ENCODE results near the gene SLC6A19.

Gene SLC6A19

GRCh38 chr5:1163879-1164278 is 37.5 kb upstream of the SLC6A19 start:
- H3K9ac ChIP-seq (ENCODE audit: low read length): no peak overlapping the region

GRCh38 chr5:1164696-1165630 is 36.4 kb upstream of the SLC6A19 start:
- H3K23ac ChIP-seq (ENCODE audit: low read length): no peak overlapping the region
- no peak overlapping the region for H3K27ac ChIP-seq (ENCODE audit: low read depth, low read length)
- H3K4me3 ChIP-seq (ENCODE audit: low read length): no peak overlapping the region
- H3K9ac ChIP-seq (ENCODE audit: low read length): no peak overlapping the region
- DNase-seq: no peak
- no peak overlapping the region for H4K8ac ChIP-seq (ENCODE audit: low read depth, low read length)
- no CpG with 5 or more reads among the region's 27 CpGs for WGBS (ENCODE audit: extremely low coverage, insufficient coverage, low lambda C conversion rate)
- H2BK15ac ChIP-seq (replicated peaks; ENCODE audit: low read depth): no peak overlapping the region
- no peaks in the 10 kb centered on the region for H3K36me3 ChIP-seq (ENCODE audit: control insufficient read depth, insufficient read depth, low read length)
- no peak overlapping the region for H2BK120ac ChIP-seq (ENCODE audit: low read depth, low read length)
- no peak overlapping the region for H2AK5ac ChIP-seq (ENCODE audit: low read length)
- peak overlapping the region; percentile 25 for H3K56ac ChIP-seq (ENCODE audit: low read length)
- H3K4ac ChIP-seq (ENCODE audit: low read depth, low read length): no peak overlapping the region
- no peaks in the 10 kb centered on the region for H3K79me2 ChIP-seq (ENCODE audit: control insufficient read depth, insufficient read depth, low read length)
- no peak overlapping the region for H3K4me2 ChIP-seq (ENCODE audit: low read length)
- no peak overlapping the region for H3K18ac ChIP-seq (ENCODE audit: low read length)
- H3K4me1 ChIP-seq (ENCODE audit: control insufficient read depth, low read depth, low read length): no peaks in the 10 kb centered on the region
- no peaks in the 10 kb centered on the region for H3K27me3 ChIP-seq (ENCODE audit: insufficient read depth, low read length, poor library complexity)
- no peak overlapping the region for H4K5ac ChIP-seq (ENCODE audit: low read length)
- no peak overlapping the region for H2BK5ac ChIP-seq (ENCODE audit: low read length)
- no peaks in the 10 kb centered on the region for H3K79me1 ChIP-seq (ENCODE audit: low read length)

More at GRCh38 chr5:1163879-1164278, 37.5 kb upstream of the SLC6A19 start:
- H3K79me1 ChIP-seq (ENCODE audit: low read length): no peaks in the 10 kb centered on the region
- H3K4me1 ChIP-seq (ENCODE audit: control insufficient read depth, low read depth, low read length): no peaks in the 10 kb centered on the region
- H4K8ac ChIP-seq (ENCODE audit: low read depth, low read length): no peak overlapping the region
- no peak overlapping the region for H3K23ac ChIP-seq (ENCODE audit: low read length)
- no peak overlapping the region for H2AK5ac ChIP-seq (ENCODE audit: low read length)
- H3K56ac ChIP-seq (ENCODE audit: low read length): no peak overlapping the region
- no peak for DNase-seq
- H3K27ac ChIP-seq (ENCODE audit: low read depth, low read length): no peak overlapping the region
- H3K27me3 ChIP-seq (ENCODE audit: insufficient read depth, low read length, poor library complexity): no peaks in the 10 kb centered on the region
- no peak overlapping the region for H3K4me2 ChIP-seq (ENCODE audit: low read length)
- no peaks in the 10 kb centered on the region for H3K79me2 ChIP-seq (ENCODE audit: control insufficient read depth, insufficient read depth, low read length)
- H3K4me3 ChIP-seq (ENCODE audit: low read length): no peak overlapping the region
- H3K4ac ChIP-seq (ENCODE audit: low read depth, low read length): no peak overlapping the region
- no peaks in the 10 kb centered on the region for H3K36me3 ChIP-seq (ENCODE audit: control insufficient read depth, insufficient read depth, low read length)
- no CpG with 5 or more reads among the region's 14 CpGs for WGBS (ENCODE audit: extremely low coverage, insufficient coverage, low lambda C conversion rate)
- H3K18ac ChIP-seq (ENCODE audit: low read length): no peak overlapping the region
- no peak overlapping the region for H2BK15ac ChIP-seq (replicated peaks; ENCODE audit: low read depth)
- no peak overlapping the region for H4K5ac ChIP-seq (ENCODE audit: low read length)
- H2BK5ac ChIP-seq (ENCODE audit: low read length): no peak overlapping the region
- no peak overlapping the region for H2BK120ac ChIP-seq (ENCODE audit: low read depth, low read length)

GRCh38 chr5:1165864-1166263 is 35.5 kb upstream of the SLC6A19 start:
- Histone ChIP-seq H3K4ac (ENCODE audit: low read depth, low read length) (no peak overlapping the region), H3K79me1 (ENCODE audit: low read length) (no peaks in the 10 kb centered on the region), H3K18ac (ENCODE audit: low read length) (no peak overlapping the region), H2BK120ac (ENCODE audit: low read depth, low read length) (no peak overlapping the region), H3K27ac (ENCODE audit: low read depth, low read length) (no peak overlapping the region), H3K9ac (ENCODE audit: low read length) (no peak overlapping the region), H4K5ac (ENCODE audit: low read length) (no peak overlapping the region), H4K8ac (ENCODE audit: low read depth, low read length) (no peak overlapping the region), H3K56ac (ENCODE audit: low read length) (no peak overlapping the region), H3K27me3 (ENCODE audit: insufficient read depth, low read length, poor library complexity) (no peaks in the 10 kb centered on the region), H3K79me2 (ENCODE audit: control insufficient read depth, insufficient read depth, low read length) (no peaks in the 10 kb centered on the region), H3K4me2 (ENCODE audit: low read length) (no peak overlapping the region), H3K36me3 (ENCODE audit: control insufficient read depth, insufficient read depth, low read length) (no peaks in the 10 kb centered on the region), H2AK5ac (ENCODE audit: low read length) (no peak overlapping the region), H3K4me3 (ENCODE audit: low read length) (no peak overlapping the region), H3K23ac (ENCODE audit: low read length) (no peak overlapping the region), H2BK5ac (ENCODE audit: low read length) (no peak overlapping the region), H2BK15ac (replicated peaks; ENCODE audit: low read depth) (no peak overlapping the region), H3K4me1 (ENCODE audit: control insufficient read depth, low read depth, low read length) (no peaks in the 10 kb centered on the region)
- DNase-seq: no peak

- Histone ChIP-seq H3K27me3 (ENCODE audit: insufficient read depth, low read length, poor library complexity) (no peaks in the 10 kb centered on the region), H4K8ac (ENCODE audit: low read depth, low read length) (no peak overlapping the region), H3K4me3 (ENCODE audit: low read length) (no peak overlapping the region), H2BK15ac (replicated peaks; ENCODE audit: low read depth) (no peak overlapping the region), H3K23ac (ENCODE audit: low read length) (no peak overlapping the region), H3K79me1 (ENCODE audit: low read length) (no peaks in the 10 kb centered on the region), H3K4me1 (ENCODE audit: control insufficient read depth, low read depth, low read length) (no peaks in the 10 kb centered on the region), H3K36me3 (ENCODE audit: control insufficient read depth, insufficient read depth, low read length) (no peaks in the 10 kb centered on the region), H3K27ac (ENCODE audit: low read depth, low read length) (no peak overlapping the region), H4K5ac (ENCODE audit: low read length) (no peak overlapping the region), H2AK5ac (ENCODE audit: low read length) (no peak overlapping the region), H3K4me2 (ENCODE audit: low read length) (no peak overlapping the region), H3K56ac (ENCODE audit: low read length) (no peak overlapping the region), H3K4ac (ENCODE audit: low read depth, low read length) (no peak overlapping the region), H3K9ac (ENCODE audit: low read length) (no peak overlapping the region), H3K18ac (ENCODE audit: low read length) (no peak overlapping the region), H3K79me2 (ENCODE audit: control insufficient read depth, insufficient read depth, low read length) (no peaks in the 10 kb centered on the region), H2BK5ac (ENCODE audit: low read length) (no peak overlapping the region), H2BK120ac (ENCODE audit: low read depth, low read length) (no peak overlapping the region)
- DNase-seq: no peak
Measured at GRCh38 chr5:1166370-1166769, 35.0 kb upstream of the SLC6A19 start.

GRCh38 chr5:1167361-1167727 is 34.1 kb upstream of the SLC6A19 start:
- no peaks in the 10 kb centered on the region for H3K27me3 ChIP-seq (ENCODE audit: insufficient read depth, low read length, poor library complexity)
- no peak overlapping the region for H2AK5ac ChIP-seq (ENCODE audit: low read length)
- H3K18ac ChIP-seq (ENCODE audit: low read length): no peak overlapping the region
- DNase-seq: no peak
- no peak overlapping the region for H3K4me3 ChIP-seq (ENCODE audit: low read length)
- no peak overlapping the region for H4K5ac ChIP-seq (ENCODE audit: low read length)
- WGBS (ENCODE audit: extremely low coverage, insufficient coverage, low lambda C conversion rate): no CpG with 5 or more reads among the region's 4 CpGs
- H3K23ac ChIP-seq (ENCODE audit: low read length): no peak overlapping the region
- H4K8ac ChIP-seq (ENCODE audit: low read depth, low read length): no peak overlapping the region
- H2BK5ac ChIP-seq (ENCODE audit: low read length): no peak overlapping the region
- no peak overlapping the region for H3K9ac ChIP-seq (ENCODE audit: low read length)
- no peaks in the 10 kb centered on the region for H3K79me1 ChIP-seq (ENCODE audit: low read length)
- H3K79me2 ChIP-seq (ENCODE audit: control insufficient read depth, insufficient read depth, low read length): no peaks in the 10 kb centered on the region
- H3K4me1 ChIP-seq (ENCODE audit: control insufficient read depth, low read depth, low read length): no peaks in the 10 kb centered on the region
- H3K4me2 ChIP-seq (ENCODE audit: low read length): no peak overlapping the region
- H2BK120ac ChIP-seq (ENCODE audit: low read depth, low read length): no peak overlapping the region
- no peak overlapping the region for H3K4ac ChIP-seq (ENCODE audit: low read depth, low read length)
- H3K56ac ChIP-seq (ENCODE audit: low read length): no peak overlapping the region
- H2BK15ac ChIP-seq (replicated peaks; ENCODE audit: low read depth): no peak overlapping the region
- H3K27ac ChIP-seq (ENCODE audit: low read depth, low read length): no peak overlapping the region
- no peaks in the 10 kb centered on the region for H3K36me3 ChIP-seq (ENCODE audit: control insufficient read depth, insufficient read depth, low read length)

All from mesendoderm (in vitro differentiated cells).